GM23338 (cell line): ENCODE data around the gene TTC8. TPM values are rescaled to one million over a fixed set of nuclear protein-coding genes. Genes with fewer than 3 reads are reported as not detected.
"Not testable (repeated sequence)": the region's sequence is repeated elsewhere in the genome, so short reads cannot be mapped to it uniquely, and the experiment has no call there.

ENCODE experiments used
- ATAC-seq: fragments of 200-7000 bp; cut with Tn5 transposase; 3 replicates; pipeline ENCODE4 v1.9.1; 2020
- DNase-seq: peaks from one replicate; pipeline ENCODE4 v3.0.0-alpha.2; 2015; ENCODE audit warnings: low spot score
- H2AFZ ChIP-seq: fragments of 200-600 bp; sonication (generic); 2 replicates; pipeline ENCODE4 v1.8.0; 2016; ENCODE audit warnings: antibody characterized with exemption, mild to moderate bottlenecking, moderate library complexity
- H3F3A ChIP-seq: fragments of 200-600 bp; sonication (generic); replicated peaks from 2 replicates; pipeline ENCODE4 v1.8.0; 2017; ENCODE audit warnings: antibody characterized with exemption, mixed run types, low read depth
- H3K27ac ChIP-seq: fragments of 200-600 bp; sonication (generic); 2 replicates; pipeline ENCODE4 v1.6.1; 2016; ENCODE audit warnings: low read depth
- H3K27me3 ChIP-seq: fragments of 200-600 bp; sonication (generic); 2 replicates; pipeline ENCODE4 v1.8.0; 2016; ENCODE audit warnings: mild to moderate bottlenecking, mixed run types, moderate library complexity; ENCODE audit not compliant: insufficient read depth
- H3K36me3 ChIP-seq: fragments of 200-600 bp; sonication (generic); 2 replicates; pipeline ENCODE4 v1.8.0; 2016; ENCODE audit warnings: mild to moderate bottlenecking; ENCODE audit not compliant: insufficient read depth
- H3K4me1 ChIP-seq: fragments of 200-600 bp; sonication (generic); 2 replicates; pipeline ENCODE4 v1.8.0; 2016; ENCODE audit warnings: mild to moderate bottlenecking, moderate library complexity; ENCODE audit not compliant: insufficient read depth
- H3K4me2 ChIP-seq: fragments of 200-600 bp; sonication (generic); 2 replicates; pipeline ENCODE4 v1.7.1; 2017; ENCODE audit warnings: mixed run types
- H3K4me3 ChIP-seq: fragments of 200-600 bp; sonication (generic); 2 replicates; pipeline ENCODE4 v1.6.1; 2016; ENCODE audit warnings: mixed run types
- H3K79me2 ChIP-seq: fragments of 200-600 bp; sonication (generic); replicated peaks from 2 replicates; pipeline ENCODE4 v1.8.0; 2017; ENCODE audit warnings: mild to moderate bottlenecking; ENCODE audit not compliant: insufficient read depth
- H3K9me2 ChIP-seq: fragments of 200-600 bp; sonication (generic); 2 replicates; pipeline ENCODE4 v1.8.0; 2017; ENCODE audit not compliant: insufficient read depth
- H4K20me1 ChIP-seq: fragments of 200-600 bp; sonication (generic); replicated peaks from 2 replicates; pipeline ENCODE4 v1.8.0; 2017; ENCODE audit warnings: mild to moderate bottlenecking; ENCODE audit not compliant: insufficient read depth
- H3K27ac Mint-ChIP-seq: 2 replicates; pipeline ENCODE4 v1.8.0; 2020; ENCODE audit warnings: inconsistent platforms, mild to moderate bottlenecking, moderate library complexity, mixed read lengths
- H3K27me3 Mint-ChIP-seq: 3 replicates; pipeline ENCODE4 v1.8.0; 2022; ENCODE audit warnings: low read depth, mild to moderate bottlenecking, moderate library complexity, mixed read lengths, inconsistent platforms; ENCODE audit not compliant: insufficient read depth, poor library complexity
- H3K36me3 Mint-ChIP-seq: 3 replicates; pipeline ENCODE4 v1.8.0; 2021; ENCODE audit warnings: low read depth, mild to moderate bottlenecking, inconsistent platforms, moderate library complexity, mixed read lengths
- H3K4me1 Mint-ChIP-seq: 3 replicates; pipeline ENCODE4 v1.8.0; 2020; ENCODE audit warnings: mild to moderate bottlenecking, inconsistent platforms, mixed read lengths
- H3K4me3 Mint-ChIP-seq: 3 replicates; pipeline ENCODE4 v1.8.0; 2021; ENCODE audit warnings: moderate library complexity, mild to moderate bottlenecking, inconsistent platforms, mixed read lengths
- H3K9me3 Mint-ChIP-seq: 3 replicates; pipeline ENCODE4 v1.8.0; 2020; ENCODE audit warnings: moderate library complexity, mild to moderate bottlenecking, inconsistent platforms, mixed read lengths
- CREB1 ChIP-seq: fragments of 250-450 bp; sonication (Bioruptor Pico); IDR thresholded peaks from 2 replicates; pipeline ENCODE4 v1.5.0; 2020; ENCODE audit warnings: low read depth, mild to moderate bottlenecking, moderate library complexity
- EZH2 ChIP-seq: fragments of 200-600 bp; sonication (generic); IDR thresholded peaks from one replicate; pipeline ENCODE4 v1.8.0; 2017; ENCODE audit warnings: antibody characterized with exemption, mild to moderate bottlenecking, low read depth; ENCODE audit not compliant: unreplicated experiment
- EZH2phosphoT487 ChIP-seq: fragments of 200-600 bp; sonication (generic); IDR thresholded peaks from one replicate; pipeline ENCODE4 v1.8.1; 2018; ENCODE audit warnings: antibody characterized with exemption; ENCODE audit not compliant: unreplicated experiment
- JUNB ChIP-seq: IDR thresholded peaks from one replicate; pipeline ENCODE4 v1.6.1; 2016; ENCODE audit warnings: antibody characterized with exemption; ENCODE audit not compliant: unreplicated experiment
- NANOG ChIP-seq: IDR thresholded peaks from 2 replicates; pipeline ENCODE4 v1.6.1; 2016; ENCODE audit warnings: antibody characterized with exemption, borderline replicate concordance
- POLR2AphosphoS5 ChIP-seq: IDR thresholded peaks from 2 replicates; pipeline ENCODE4 v1.6.1; 2016; ENCODE audit warnings: antibody characterized with exemption, low read depth
- REST ChIP-seq: IDR thresholded peaks from one replicate; pipeline ENCODE4 v1.6.1; 2018; ENCODE audit warnings: antibody characterized with exemption; ENCODE audit not compliant: unreplicated experiment
- STAT1 ChIP-seq: IDR thresholded peaks from one replicate; pipeline ENCODE4 v1.6.1; 2016; ENCODE audit warnings: antibody characterized with exemption; ENCODE audit not compliant: unreplicated experiment
- ZNF114 ChIP-seq: fragments of 250-450 bp; sonication (Bioruptor Pico); IDR thresholded peaks from 2 replicates; pipeline ENCODE4 v1.5.0; 2020; ENCODE audit warnings: mild to moderate bottlenecking, moderate library complexity
- ZNF331 ChIP-seq: fragments of 250-450 bp; sonication (Bioruptor Pico); IDR thresholded peaks from 2 replicates; pipeline ENCODE4 v1.5.0; 2020; ENCODE audit warnings: low read depth, mild to moderate bottlenecking, moderate library complexity
- ZNF462 ChIP-seq: fragments of 250-450 bp; sonication (Bioruptor Pico); IDR thresholded peaks from 2 replicates; pipeline ENCODE4 v1.5.0; 2020; ENCODE audit warnings: mild to moderate bottlenecking, moderate library complexity
- polyA plus RNA-seq: library from polyadenylated mRNA; unstranded; fragments of >200 nt; fragmentation: Nextera tagmentation; extraction: Ambion mirVana; gene quantifications from 2 replicates; pipeline ENCODE4 v1.2.1, GENCODE V29; 2016
- total RNA-seq: library from RNA; depleted of rRNA; stranded (reverse); fragments of >200 nt; shearing (Covaris generic); gene quantifications from 2 replicates; pipeline ENCODE4 v1.2.3, GENCODE V29; 2014

The TTC8 gene
- total and polyA plus RNA-seq, 2 experiments from 2014 or later: 7.5 to 10.5 TPM

GRCh38 chr14:88785911-88786310, 38.5 kb upstream of the TTC8 start (continued):
- TF ChIP-seq ZNF462 (CRISPR knock-in tag) (no peak), CREB1 (CRISPR knock-in tag) (no peak), ZNF114 (CRISPR knock-in tag) (no peak), NANOG (no peak), EZH2 (no peak), EZH2phosphoT487 (no peak)

GRCh38 chr14:88786715-88787114, 37.7 kb upstream of the TTC8 start:
- Mint-ChIP-seq H3K4me1 (no peaks in the 10 kb centered on the region), H3K4me3 (no peak overlapping the region), H3K36me3 (peaks cover 21% of the 10 kb centered on the region), H3K27ac (no peak overlapping the region), H3K27me3 (peaks cover 14% of the 10 kb centered on the region), H3K9me3 (peaks cover 30% of the 10 kb centered on the region)
- peaks cover 28% of the 10 kb centered on the region for H3K27me3 ChIP-seq
- H3K4me2 ChIP-seq: no peak overlapping the region
- peaks cover 2% of the 10 kb centered on the region; the same call in 1 of the 2 replicates for H3K4me1 ChIP-seq
- no peaks in the 10 kb centered on the region for H3K79me2 ChIP-seq
- no peak overlapping the region for H2AFZ ChIP-seq
- H4K20me1 ChIP-seq: no peaks in the 10 kb centered on the region
- H3F3A ChIP-seq: no peaks in the 10 kb centered on the region
- no peak overlapping the region for H3K4me3 ChIP-seq
- peaks cover 4% of the 10 kb centered on the region; the same call in 1 of the 2 replicates for H3K36me3 ChIP-seq
- no peak overlapping the region for H3K27ac ChIP-seq
- TF ChIP-seq JUNB: no peak
- TF ChIP-seq EZH2: no peak
- no peak for TF ChIP-seq NANOG
- TF ChIP-seq ZNF114 (CRISPR knock-in tag): no peak
- no peak for TF ChIP-seq ZNF331 (CRISPR knock-in tag)
- TF ChIP-seq REST: no peak
- TF ChIP-seq POLR2AphosphoS5: no peak
- TF ChIP-seq STAT1: no peak
- H3K9me2 ChIP-seq: 0 out of 2 replicates have a peak, but pooled peaks cover 5% of the 10 kb centered on the region
- DNase-seq: no peak
- ATAC-seq: no peak

- H3K4me3 ChIP-seq, H3K4me1 Mint-ChIP-seq, ATAC-seq, H3K4me1 ChIP-seq, H3K4me2 ChIP-seq, H3K79me2 ChIP-seq, H3K9me2 ChIP-seq, H2AFZ ChIP-seq, H3K27ac Mint-ChIP-seq, H3K36me3 Mint-ChIP-seq, H3K9me3 Mint-ChIP-seq, H4K20me1 ChIP-seq, DNase-seq, H3K36me3 ChIP-seq, H3F3A ChIP-seq, H3K4me3 Mint-ChIP-seq, H3K27ac ChIP-seq: not testable (repeated sequence)
- peaks cover 52% of the 10 kb centered on the region for H3K27me3 ChIP-seq
- H3K27me3 Mint-ChIP-seq: peaks cover 29% of the 10 kb centered on the region
Measured at GRCh38 chr14:88789573-88789972, 34.9 kb upstream of the TTC8 start.
